Ecto neural progenitor cell (in vitro differentiated cells): ENCODE data around the gene COL25A1.

ENCODE experiments used
- DNase-seq: peaks from one replicate; pipeline ENCODE4 v3.0.0-alpha.2; 2018; ENCODE audit warnings: low spot score

COL25A1 gene

GRCh38 chr4:108762559-108763225 is 539.8 kb downstream of the COL25A1 start, which contains the start of gene ETNPPL:
Gene ETNPPL (minus strand): TSS chr4:108763053. CDS start chr4:108762898, 155 bp downstream.
- DNase-seq, result peak; percentile 79
